ENCODE results near the gene CRB2. TPM values are rescaled to one million over a fixed set of nuclear protein-coding genes. Genes with fewer than 3 reads are reported as not detected.
A peak's percentile ranks its signal among the peaks of the same experiment; 100 is the strongest.

CRB2 gene
- total RNA-seq, 1 donor from 2014 or later: 5.3 TPM

DNA sequence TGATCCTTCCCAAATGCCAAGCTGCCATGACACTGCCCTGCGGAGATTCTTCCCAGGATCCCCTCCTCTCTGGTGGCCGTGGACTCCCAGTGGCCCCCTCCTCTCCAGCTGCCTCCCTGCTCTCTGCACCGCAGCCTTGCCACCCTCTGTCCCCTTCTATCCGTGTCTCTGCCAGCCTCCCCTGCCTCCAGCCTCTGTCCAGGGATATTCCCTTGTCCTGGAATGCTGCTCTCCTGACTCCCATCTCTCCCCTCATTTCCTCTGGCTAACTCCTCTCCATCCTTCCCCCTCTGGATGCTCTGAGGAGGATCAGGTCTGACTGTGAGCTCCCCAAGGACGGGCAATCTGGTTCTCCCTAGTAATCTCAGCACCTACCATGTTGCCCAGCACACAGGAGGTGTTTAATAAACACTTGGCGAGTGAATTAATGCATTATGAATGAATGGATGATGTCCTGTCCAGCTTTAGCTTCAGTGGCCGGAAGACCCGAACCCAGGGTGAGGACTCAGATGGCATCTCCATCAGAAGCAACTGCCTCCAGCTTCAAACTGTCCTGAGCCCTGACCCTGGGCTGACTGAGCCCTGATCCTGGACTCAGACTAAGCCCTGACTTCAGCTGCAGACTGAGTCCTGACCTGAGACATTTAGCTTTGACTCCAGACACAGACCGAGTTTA is 7.5 kb upstream of the CRB2 start:
- DNase-seq: no peak

DNA sequence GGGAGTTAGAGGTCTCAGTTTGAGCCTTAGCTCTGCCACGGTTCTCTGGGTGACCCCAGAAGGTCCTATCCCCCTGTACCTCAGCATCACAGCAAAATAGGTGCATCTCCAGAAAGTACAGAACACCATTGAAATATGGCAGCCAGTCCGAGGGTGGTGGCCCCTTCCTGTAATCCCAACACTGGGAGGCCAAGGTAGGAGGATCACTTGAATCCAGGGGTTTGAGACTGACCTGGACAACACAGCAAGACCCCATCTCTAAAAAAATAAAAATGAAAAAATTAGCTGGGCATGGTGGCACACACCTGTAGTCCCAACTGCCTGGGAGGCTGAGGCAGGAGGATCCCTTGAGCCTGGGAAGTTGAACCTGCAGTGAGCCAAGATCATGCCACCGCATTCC is 7.0 kb upstream of the CRB2 start:
- DNase-seq: no peak

DNA sequence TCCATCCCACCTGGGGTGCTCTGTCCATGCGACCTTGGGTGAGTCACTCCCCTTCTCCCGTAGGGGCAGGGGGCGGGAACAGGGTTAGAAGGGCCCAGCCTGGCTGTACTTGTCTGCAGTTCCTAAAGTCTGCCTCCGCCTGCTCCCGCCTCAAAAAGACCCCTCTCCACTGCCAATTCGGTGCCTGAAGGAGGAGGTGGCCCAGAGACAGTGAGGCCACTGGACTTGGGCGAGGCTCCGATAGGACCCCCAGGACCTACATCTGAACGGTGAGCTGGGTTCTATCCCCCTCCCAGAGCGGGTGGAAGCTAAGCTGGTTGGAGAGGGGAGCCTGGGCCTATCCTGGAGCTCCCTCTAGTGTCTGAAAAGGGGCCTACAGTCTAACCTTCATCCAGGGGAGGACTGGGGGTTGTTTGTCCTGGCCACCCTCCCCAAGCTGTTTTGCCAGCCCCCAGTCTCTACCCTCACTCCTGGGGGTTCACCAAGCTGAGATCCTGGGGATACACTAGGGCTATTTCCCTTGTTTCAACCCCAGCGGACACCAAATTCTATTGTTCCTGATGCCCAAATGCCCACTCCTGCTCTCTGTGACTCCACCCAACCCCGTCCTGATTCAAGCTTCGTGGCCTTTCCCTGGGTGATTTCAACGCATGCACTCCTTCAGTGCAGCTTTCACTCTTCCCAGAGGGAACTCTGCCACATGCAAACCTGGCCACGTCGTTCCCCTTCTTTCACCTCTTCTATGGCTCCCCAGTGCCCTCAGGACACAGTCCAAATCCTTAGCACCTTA is 6.1 kb upstream of the CRB2 start:
- peak; percentile 56 for DNase-seq

DNA sequence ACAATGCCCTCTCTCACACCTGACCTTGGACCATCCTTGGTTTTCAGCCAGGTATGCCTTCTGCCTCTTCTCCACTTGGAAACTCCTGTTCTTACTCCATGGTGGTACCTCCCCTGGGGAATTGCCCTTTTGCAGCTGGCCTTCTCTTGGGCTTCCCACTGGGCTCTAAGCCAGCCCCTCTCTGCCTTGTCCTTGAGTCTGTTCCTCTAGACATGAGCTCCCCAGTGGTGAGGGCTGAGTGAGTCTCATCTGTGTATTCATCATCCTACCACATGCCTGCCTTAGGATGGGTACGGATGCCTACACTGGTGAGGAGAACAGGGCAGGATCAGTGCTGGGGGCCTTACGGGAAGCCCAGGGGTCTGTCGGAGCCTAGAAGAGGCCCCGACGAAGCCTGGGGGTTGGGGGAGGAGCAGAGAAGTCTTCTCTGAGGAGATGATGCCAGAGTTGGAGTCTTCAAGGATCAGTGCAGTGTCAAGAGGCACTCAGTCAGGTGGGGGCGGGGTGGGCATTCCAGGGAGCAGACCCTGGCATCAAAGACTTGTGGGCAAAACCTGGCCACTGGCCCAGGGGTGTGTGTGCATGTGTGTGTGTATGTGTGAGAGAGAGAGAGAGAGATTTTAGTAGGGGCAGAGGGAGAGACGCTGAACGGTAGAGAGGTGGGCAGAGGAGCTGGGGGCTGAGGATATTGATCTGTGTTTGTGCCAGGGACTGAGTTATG is 5.2 kb upstream of the CRB2 start:
- no peak for DNase-seq

DNA sequence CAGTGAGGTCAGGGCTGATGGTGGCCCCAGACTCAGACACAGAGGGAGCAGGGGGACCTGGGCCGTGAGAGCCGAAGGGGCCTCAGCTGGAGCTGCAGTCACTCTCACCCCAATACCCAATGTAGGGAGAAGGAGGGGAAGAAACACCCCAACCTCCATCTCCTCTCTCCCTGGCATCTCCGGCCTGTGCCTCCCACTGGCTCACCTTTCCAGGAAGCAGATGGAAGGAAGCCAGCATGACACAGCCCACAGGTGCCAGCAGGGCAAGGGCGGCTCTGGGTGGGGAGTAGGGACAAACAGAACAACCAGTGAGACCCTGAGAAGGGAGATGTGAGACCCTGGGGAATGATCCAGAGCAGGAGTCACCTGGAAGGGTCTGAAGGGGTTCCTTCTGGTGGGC is 3.0 kb upstream of the CRB2 start:
- no peak for DNase-seq

DNA sequence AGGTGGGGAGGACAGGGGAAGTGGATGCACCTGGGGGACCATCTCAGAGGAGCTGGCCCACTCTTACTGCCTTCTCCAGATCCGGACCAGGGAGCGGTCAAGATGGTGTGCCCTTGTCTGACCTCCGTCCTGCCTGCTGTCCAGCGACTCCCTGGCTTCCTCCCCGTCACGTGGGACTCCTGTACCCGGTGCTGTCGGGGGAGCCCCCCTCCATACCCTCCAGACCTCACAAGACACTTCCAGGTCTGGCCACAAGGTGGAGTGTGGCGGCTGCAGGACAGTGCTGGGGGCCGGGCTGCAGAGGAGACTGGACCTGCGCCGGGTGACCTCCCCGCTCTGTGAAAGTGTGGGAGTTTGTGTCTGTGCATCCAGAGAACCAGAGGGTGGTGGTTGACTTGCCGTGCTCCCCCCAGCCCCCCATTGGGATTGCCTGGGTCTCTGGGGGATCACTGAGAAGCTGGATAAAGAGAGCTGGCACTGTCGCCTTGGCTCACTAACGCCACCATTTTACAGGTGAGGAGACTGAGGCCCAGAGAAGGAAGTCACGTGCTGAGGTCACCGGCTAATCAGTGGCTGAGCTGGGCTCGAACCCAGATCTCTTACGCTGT is 1.9 kb upstream of the CRB2 start:
- peak; percentile 21 for DNase-seq

DNA sequence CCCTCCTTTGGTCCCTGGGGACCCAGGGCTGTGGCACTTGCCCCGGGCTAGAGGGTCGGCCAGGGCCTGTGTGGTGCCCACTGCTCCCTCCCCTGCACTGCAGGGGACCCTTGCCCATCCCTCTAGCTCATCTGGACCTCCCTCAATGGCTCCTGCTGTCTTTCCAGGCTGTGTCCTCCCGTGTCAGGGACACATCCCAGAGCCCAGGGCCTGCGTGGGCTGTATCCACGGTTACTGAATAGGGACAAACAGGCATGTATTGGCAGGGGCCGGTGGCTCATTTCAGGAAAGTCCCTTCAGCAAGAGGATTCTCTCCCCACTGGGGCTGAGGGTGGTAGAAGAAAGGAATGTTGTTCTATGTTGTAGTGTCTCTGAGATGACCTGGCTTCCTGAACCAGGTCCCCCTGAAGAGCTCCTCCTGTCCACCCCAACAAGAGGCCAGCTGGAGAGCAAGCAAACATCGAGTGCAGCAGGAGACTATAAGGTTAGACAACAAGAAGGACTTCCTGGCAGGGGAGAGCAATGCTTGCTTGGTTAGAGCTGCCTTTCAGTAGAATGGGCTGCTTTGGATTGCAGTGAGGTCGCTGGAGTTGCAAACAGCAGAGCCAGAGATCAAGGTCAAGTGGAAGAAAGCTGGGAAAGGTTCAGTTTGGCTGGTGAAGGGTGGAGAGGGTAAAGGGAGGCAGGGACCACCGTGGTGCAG is 1.0 kb upstream of the CRB2 start:
- DNase-seq: no peak

DNA sequence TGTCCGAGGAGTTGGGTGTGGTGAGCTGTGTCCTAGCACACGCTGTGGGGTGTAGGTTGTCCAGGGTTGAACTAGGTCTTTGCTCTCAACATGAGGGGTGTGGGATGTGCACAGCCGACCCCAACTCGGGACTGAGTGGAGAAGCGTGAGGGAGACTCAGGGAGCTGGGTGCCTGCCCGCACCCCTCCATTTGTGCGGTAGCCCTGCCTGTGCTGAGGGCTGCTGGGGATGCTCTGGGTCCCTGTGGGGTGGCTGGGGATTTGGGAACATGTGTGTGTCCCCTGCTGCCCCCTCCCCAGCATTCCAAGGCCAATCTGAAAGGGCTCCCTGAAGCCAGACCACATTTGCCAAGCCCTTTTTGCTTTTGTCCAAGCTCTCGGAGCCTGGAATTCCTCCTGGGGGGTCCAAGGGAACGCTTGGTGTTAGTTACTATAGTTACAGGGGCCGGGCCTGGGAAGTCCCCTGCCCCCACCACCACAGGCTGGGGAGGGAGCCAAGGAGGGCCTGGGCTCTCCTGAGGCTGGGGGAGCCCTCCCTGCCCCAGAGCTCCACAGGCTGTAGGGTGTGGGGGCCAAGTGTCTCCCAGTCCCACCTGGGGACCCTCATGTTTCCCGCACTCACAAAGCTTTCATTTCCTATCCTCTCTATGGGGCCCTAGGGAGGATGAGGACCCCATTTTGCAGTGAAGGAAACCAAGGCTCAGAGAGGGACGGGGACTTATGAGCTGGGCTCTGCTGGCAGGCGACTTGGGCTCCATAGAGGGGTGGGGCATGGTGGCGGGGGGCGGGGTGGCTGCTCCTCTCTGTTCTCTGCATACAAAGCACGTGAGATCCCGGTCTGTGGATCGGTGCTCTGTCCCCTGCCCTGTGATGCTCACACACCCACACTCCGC is 1.1 kb downstream of the CRB2 start:
- DNase-seq: no peak

DNA sequence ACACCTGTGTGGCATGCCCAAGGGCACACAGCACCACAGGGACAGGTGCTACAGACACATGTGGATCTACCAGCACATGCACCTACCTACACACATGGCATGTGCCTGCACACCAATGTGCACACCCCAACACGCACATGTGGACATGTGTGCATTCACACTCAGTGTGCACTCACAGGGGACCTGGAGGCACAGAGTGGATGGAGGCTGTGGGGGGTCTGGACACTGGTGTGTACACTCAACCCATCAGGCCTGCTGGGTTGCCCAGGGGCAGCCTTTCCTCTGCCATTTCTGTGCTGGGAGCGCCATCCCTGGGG is 1.7 kb downstream of the CRB2 start:
- no peak for DNase-seq

DNA sequence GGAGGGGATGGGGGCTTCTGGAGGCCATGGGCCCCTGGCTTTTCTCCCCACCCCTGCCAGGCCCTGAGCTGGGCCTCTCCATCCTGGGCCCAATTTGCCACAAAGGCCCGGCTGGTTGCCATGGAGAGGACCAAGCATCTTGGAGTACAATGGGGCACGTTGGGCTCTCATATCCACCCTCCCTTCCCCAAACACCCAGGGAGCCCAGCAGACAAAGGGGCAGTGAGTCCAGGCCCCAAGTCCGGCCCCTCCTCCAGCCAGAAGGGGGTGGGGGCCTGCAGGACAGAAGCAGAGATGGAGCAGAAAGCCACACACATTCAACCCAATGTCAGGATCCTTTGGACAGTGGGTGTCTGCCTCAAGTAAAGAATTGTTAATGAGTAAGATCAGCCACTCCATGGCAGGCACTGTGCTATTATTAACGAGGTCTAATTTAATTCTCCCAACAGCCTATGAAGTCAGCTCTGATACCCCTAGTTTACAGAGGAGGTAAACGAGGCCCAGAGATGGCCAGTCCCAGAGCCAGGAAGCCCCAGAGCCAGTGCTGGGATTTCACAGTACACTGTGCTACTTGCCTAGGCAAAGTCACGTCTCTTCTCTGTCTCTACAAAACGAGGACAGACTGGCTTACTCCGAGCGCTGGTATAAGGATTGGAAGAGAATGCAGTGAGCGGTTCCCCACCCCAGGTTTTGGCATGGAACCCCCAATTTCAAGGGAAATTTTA is 2.3 kb downstream of the CRB2 start:
- DNase-seq: peak; percentile 75

DNA sequence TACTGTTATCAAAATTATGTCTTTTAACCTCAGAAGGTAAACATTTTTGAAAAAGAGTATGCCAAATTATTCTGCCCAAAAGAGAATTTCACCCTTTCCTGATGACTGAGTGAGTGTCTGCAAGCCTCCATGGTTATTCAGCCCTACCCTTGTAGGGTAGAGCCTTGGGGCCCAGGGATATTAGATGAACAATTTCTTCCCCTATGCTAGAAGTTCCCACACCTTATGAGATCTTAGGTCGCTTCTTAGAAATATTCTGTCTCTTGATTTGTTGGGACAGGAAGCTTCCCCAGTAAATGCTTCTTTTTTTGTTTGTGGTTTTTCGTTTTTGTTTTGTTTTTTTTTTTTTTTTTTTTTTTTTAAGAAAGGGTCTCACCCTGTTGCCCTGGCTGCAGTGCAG is 3.1 kb downstream of the CRB2 start:
- no peak for DNase-seq

DNA sequence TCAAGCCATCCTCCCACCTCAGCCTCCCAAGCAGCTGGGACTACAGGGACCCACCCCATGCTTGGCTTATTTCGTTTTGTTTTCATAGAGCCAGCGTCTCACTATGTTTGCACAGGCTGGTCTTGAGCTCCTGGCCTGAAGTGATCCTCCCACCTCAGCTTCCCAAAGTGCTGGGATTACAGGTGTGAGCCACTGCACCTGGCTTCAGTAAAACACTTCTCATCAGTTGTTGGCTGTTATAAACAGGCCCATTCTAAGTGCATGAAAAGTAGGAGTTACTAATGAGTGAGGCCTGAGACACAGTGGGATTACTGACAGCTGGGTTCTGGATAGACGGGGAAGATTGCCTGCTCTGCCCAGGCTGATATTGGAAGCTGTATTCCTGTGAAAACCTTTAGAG is 3.5 kb downstream of the CRB2 start:
- no peak for DNase-seq

DNA sequence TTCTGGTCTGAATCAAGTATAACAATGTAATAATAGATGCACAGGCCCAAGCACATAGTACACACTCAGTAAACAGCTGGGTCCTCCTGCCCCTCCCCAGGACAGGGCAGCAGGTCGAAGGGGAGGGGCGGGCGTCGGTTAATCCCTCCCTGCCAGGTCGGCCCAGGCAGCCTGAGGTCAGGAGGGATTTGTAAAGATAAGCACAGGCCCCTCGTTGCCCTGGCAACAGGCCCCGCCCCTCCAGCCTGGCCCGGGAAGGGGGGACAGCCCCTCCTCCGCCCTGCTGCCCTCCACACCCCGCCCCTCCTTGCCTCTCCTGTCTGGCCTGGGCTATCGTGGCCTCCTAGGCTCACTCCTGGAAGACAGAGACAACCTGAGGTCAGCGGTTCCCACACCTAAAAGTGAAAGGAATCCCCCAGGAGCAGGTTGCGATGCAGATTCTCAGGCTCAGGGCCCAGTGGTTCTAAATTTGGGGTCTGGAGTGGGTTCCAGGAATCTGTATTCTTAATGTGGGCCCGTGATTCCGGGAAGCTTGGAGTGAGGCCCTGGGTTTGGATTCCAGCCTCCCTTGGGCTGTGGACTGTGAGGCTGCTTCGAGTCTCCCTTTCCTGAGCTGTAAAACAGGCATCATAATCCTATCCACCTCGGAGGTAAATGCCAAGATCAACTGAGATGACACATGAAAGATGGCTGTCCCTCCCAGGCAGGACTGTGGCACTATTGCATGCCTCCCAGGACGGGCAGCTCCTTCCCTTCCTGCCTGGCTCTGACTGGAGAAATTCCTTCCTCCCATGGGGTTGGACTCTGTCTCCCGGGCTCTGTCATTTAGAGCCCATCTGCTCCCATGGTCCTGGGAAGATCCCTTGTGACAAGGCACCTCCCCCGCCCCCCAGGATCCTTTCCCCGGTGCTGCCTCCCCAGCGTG is 4.4 kb downstream of the CRB2 start:
- no peak for DNase-seq

DNA sequence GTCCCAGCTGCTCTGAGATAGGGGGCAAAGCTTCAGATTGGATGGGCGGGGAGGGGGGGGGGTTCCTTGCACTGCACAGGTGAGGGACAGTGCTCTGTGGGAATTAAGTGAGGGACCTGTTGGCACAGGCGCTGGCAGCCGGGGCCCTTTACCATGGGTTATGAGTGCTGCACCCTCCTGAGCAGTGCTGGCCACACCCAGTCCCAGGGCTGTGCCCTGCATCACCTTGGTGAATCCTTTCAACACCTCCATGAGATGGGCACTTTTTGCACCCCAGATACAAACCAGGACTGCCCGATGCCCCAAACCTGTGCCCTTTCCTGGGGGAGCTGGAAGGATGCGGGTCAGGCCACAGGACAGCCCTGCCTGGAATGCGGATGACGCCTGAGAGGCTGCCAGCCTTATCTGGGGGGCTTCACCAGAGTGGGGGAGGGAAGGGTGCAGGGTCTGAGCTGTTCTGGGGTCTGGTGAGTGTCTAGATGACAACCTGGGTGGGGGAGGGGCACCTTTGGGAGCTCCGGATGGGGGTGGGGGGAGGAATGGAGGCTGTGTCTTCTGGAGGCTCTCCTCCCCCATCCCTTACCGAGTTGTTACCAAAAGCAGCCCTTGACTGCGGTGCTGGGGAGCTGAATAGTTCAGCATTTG is 5.2 kb downstream of the CRB2 start:
- no peak for DNase-seq

DNA sequence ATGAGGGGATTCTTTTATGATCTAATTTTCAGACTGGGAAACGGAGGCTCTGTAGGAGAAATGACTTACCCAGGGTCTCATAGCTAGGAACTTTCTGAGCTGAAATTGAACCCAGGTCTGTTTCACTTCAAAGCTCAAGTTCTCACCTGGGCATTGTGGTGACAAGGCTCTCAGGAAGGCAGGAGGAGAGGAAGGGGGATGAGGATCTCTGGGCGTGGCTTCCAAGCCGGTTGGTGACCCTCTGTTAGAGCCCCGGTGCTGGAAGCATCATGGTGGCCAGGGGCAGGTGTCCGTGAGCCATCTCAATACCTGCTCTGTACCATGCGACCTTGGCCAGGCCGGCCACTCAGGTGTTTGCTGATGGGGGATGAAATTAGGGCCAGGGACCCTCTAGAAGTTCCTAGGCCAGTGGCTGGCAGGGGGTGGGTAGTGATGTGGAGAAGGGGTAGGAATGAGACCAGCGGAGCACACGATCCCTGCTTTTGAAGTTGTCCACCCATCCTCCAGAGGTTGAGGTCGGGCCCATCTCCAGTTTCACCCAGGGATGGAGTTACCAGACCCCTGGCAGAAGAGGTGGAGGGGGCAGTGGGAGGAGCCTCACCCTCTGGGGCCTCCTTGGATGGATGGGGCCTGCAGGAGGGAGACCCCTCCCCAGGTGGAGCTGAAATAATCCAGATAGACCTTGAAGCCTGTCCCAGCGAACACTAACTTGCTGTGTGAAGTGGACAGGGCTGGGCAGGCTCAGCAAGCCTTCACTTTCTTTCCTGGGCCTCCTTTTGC is 5.9 kb downstream of the CRB2 start:
- no peak for DNase-seq

DNA sequence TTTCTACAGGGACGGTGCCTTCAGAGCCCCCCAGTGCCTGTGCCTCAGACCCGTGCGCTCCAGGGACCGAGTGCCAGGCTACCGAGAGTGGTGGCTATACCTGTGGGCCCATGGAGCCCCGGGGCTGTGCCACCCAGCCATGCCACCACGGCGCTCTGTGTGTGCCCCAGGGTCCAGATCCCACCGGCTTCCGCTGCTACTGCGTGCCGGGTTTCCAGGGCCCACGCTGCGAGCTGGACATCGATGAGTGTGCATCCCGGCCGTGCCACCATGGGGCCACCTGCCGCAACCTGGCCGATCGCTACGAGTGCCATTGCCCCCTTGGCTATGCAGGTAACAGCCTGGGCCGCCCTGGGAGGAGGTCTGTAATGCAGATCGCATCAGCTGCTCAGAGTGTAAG is 6.9 kb downstream of the CRB2 start:
- no peak for DNase-seq

DNA sequence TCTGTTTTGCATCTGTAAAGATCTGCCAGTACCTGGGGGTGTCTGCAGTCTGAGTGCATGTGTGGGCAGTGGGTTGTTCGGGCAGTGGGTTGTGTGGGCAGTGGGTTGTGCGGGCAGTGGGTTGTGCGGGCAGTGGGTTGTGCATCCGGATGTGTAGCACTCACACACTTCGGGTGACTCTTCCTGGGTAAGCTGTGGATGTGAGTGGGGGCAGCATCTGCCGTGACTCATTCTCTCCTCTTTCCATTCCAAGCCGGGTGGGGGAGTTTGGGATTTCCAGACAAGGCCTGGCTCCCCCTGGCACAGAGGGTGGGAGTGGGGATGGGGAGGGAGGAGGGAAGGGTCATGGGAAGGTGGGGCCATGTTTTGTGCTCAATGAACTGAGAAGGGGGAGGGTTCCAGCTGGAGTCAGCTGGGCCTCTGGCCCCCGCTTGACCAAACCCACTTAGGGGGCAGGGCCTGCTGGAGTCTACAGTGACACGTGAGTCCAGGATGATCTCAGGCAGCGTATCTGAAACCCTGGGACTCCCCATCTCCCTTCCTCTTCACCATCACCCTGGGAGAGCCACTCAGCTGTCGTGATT is 8.3 kb downstream of the CRB2 start:
- DNase-seq: peak; percentile 81

All from occipital lobe (tissue), 2 donors.